ENCODE measurements around the gene CTCFL. TPM values are rescaled to one million over a fixed set of nuclear protein-coding genes. Genes with fewer than 3 reads are reported as not detected.

The CTCFL gene
- total RNA-seq, 2 donors from 2014 or later = 10.8 TPM; not detected in 1

DNA sequence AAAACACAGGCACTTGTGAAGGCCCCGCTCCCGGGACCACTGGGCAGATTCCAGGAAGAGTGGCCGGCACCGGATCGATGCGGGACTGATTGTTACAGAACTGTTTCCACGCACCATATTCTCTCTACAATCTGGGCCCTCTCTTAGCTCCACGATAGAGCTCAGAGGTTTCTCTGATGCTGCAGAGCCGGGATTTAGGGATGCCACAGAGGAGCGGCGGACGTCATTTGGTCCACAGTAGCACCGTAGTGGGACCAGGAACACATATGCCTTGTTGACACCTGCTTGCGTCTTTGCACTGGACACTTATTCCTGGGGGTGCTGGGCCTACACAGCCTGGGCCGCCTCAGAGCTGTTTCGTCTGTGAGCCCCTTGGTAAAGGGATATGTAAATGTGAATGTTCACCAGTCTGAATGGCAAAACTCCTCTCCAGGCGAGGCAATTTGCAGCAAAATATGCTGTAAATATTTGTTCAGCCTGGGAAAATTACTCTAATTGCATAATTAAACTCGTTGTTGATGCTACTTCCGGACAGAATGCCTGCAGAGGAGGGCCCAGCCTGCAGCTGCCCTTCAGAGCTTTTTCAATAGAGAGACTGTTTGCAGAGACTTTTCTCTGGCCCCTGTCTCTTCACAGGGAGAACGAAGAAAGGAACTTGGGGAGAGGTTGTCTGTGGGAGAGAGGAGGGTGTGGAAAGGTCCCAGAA lies 45.4 kb upstream of the CTCFL start:
- no peaks in the 10 kb centered on the region for H3K4me1 ChIP-seq (replicated peaks)
- H3K36me3 ChIP-seq = no peaks in the 10 kb centered on the region
- H3K4me3 ChIP-seq = no peak overlapping the region
- H3K27ac ChIP-seq = no peak overlapping the region
- TF ChIP-seq POLR2AphosphoS5 (IDR thresholded peaks at IDR 0.05) (no peak), POLR2A (IDR thresholded peaks at IDR 0.05) (no peak)
- TF ChIP-seq, protein P1, sequence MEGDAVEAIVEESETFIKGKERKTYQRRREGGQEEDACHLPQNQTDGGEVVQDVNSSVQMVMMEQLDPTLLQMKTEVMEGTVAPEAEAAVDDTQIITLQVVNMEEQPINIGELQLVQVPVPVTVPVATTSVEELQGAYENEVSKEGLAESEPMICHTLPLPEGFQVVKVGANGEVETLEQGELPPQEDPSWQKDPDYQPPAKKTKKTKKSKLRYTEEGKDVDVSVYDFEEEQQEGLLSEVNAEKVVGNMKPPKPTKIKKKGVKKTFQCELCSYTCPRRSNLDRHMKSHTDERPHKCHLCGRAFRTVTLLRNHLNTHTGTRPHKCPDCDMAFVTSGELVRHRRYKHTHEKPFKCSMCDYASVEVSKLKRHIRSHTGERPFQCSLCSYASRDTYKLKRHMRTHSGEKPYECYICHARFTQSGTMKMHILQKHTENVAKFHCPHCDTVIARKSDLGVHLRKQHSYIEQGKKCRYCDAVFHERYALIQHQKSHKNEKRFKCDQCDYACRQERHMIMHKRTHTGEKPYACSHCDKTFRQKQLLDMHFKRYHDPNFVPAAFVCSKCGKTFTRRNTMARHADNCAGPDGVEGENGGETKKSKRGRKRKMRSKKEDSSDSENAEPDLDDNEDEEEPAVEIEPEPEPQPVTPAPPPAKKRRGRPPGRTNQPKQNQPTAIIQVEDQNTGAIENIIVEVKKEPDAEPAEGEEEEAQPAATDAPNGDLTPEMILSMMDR (IDR thresholded peaks at IDR 0.05) = no peak
- WGBS = 80% methylated on average over 20 of the region's 20 CpGs
- no peaks in the 10 kb centered on the region for H3K9me3 ChIP-seq
- H3K27me3 ChIP-seq (replicated peaks; ENCODE audit: insufficient read depth) = peaks cover 2% of the 10 kb centered on the region
- DNase-seq (ENCODE audit: low spot score) = no peak
- intact Hi-C loops (cut with DNase I) = no loop called here

DNA sequence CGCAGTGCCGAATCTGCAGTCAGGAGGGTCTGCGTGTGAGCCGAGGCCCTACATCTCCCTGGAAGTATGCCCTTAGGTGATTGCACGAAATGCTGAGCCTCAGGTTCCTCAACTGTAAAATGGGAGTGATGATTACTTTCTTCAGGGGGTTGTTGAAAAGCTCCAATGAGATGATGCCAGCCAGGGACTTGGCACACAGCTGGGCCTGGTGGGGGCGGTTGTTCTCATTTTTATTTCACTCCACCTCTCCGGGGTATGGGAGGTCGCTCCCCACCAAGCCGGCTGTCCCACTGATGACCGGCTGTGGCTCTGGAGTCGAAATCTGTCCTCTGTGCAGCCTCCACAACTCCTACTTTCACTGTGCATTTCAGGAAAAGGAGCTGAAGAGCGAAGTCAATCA lies 44.0 kb upstream of the CTCFL start:
- intact Hi-C loops (cut with DNase I) = no loop called here
- TF ChIP-seq, protein P1 (IDR thresholded peaks at IDR 0.05) = no peak
- TF ChIP-seq POLR2A (IDR thresholded peaks at IDR 0.05) (no peak), POLR2AphosphoS5 (IDR thresholded peaks at IDR 0.05) (no peak)
- no peak for DNase-seq (ENCODE audit: low spot score)

DNA sequence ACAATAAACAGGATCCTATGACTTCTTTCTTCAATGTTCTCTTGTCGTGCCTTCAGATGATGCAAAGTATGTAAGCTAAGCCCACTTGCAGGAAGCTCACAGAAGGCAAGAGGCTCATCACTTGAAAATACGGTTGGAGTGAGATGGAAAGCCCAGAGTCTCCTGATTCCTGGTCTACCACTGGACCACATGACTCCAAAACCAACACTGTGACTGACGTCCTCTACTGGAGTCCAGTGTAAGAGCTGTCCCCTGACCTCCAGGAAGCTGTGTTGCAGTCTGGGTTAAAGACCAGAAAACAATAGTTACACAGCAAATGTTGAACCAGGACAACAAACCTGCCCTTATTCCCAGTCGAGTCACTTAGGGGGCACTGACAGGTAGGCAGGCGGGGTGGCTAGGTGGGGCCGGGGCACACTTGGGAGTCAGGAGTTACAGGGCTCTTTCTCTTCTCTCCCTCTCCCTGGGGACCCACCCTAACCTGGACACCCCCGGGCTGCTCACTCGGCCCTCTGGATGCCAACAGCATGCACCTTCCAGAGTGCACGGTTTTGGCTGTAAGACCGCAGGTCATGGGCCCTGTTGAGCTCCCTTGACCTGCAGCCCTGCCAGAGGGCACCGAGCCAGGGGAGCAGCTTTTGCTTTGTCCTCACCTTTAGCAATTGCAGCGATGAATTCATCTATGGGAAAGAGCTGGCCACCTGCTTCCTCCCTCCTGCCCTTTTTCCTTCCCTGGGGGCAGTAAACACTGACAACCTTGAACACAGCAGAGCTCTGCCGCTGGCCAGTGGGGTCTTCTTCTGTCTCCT lies 43.4 kb upstream of the CTCFL start:
- Histone ChIP-seq H3K27ac (no peak overlapping the region), H3K27me3 (replicated peaks; ENCODE audit: insufficient read depth) (no peaks in the 10 kb centered on the region), H3K36me3 (no peaks in the 10 kb centered on the region), H3K4me1 (replicated peaks) (no peaks in the 10 kb centered on the region), H3K9me3 (no peaks in the 10 kb centered on the region), H3K4me3 (no peak overlapping the region)
- TF ChIP-seq POLR2A (IDR thresholded peaks at IDR 0.05) = no peak
- TF ChIP-seq, protein P1 (IDR thresholded peaks at IDR 0.05) = no peak
- TF ChIP-seq POLR2AphosphoS5 (IDR thresholded peaks at IDR 0.05) = no peak
- no peak for DNase-seq (ENCODE audit: low spot score)
- intact Hi-C loops (cut with DNase I) = no loop called here
- 70% methylated on average over 12 of the region's 13 CpGs for WGBS

More for the DNA sequence above, 44.0 kb upstream of the CTCFL start:
- no peak overlapping the region for H3K27ac ChIP-seq
- H3K4me1 ChIP-seq (replicated peaks) = no peaks in the 10 kb centered on the region
- no peaks in the 10 kb centered on the region for H3K27me3 ChIP-seq (replicated peaks; ENCODE audit: insufficient read depth)
- H3K36me3 ChIP-seq = no peaks in the 10 kb centered on the region
- H3K9me3 ChIP-seq = no peaks in the 10 kb centered on the region
- WGBS = 94% methylated on average over 12 of the region's 12 CpGs
- no peak overlapping the region for H3K4me3 ChIP-seq

DNA sequence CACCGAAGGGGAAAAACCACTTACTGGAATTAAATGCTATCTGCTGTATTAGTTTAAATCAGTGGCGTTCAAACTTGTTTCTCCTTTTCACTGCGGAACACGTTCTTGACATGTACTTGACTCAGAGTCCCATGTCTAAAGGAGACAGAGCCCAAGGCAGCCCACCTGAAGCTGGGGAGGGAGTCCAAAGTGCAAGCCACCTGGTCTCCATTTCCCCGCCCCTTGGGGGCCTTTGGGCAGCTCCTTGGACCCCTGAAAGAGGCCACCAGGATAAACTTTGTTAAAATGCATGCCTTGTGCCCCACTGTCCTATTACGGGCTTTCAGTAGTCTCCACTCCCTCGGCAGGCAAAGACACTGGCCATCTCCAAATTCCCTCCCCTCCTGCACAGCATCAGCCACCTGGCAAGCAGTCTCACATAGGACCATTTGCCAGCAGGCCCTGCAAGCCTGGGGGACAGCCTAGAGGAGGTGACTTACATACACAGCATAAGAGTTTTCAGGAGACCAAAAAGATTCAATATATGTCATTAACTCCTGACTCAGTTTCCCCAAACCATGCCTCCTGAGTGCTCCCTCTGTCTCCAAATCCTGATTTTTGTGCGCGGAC lies 42.6 kb upstream of the CTCFL start:
- no peak for DNase-seq (ENCODE audit: low spot score)
- H3K27me3 ChIP-seq (replicated peaks; ENCODE audit: insufficient read depth) = no peaks in the 10 kb centered on the region
- WGBS = 67% methylated on average over 9 of the region's 9 CpGs
- no peaks in the 10 kb centered on the region for H3K36me3 ChIP-seq
- H3K4me3 ChIP-seq = no peak overlapping the region
- TF ChIP-seq POLR2A (IDR thresholded peaks at IDR 0.05) (no peak), POLR2AphosphoS5 (IDR thresholded peaks at IDR 0.05) (no peak)
- TF ChIP-seq, protein P1 (IDR thresholded peaks at IDR 0.05) = no peak
- no peaks in the 10 kb centered on the region for H3K4me1 ChIP-seq (replicated peaks)
- H3K27ac ChIP-seq = no peak overlapping the region
- intact Hi-C loops (cut with DNase I) = no loop called here
- no peaks in the 10 kb centered on the region for H3K9me3 ChIP-seq
